ENCODE results near the gene PAFAH1B1.
"Not testable (repeated sequence)": the region's sequence is repeated elsewhere in the genome, so short reads cannot be mapped to it uniquely, and the experiment has no call there.

DNA sequence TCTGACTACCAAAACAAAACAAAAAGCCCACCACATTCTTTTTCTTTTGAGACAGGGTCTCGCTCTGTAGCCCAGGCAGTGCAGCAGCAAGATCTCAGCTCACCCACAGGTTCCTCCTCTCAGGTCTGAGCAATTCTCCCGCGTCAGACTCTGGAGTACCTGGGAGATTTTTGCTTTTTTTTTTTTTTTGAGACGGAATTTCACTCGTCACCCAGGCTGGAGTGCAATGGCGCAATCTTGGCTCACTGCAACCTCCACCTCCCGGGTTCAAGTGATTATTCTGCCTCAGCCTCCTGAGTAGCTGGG lies 21.2 kb upstream of the PAFAH1B1 start:
- TF ChIP-seq, protein P1, sequence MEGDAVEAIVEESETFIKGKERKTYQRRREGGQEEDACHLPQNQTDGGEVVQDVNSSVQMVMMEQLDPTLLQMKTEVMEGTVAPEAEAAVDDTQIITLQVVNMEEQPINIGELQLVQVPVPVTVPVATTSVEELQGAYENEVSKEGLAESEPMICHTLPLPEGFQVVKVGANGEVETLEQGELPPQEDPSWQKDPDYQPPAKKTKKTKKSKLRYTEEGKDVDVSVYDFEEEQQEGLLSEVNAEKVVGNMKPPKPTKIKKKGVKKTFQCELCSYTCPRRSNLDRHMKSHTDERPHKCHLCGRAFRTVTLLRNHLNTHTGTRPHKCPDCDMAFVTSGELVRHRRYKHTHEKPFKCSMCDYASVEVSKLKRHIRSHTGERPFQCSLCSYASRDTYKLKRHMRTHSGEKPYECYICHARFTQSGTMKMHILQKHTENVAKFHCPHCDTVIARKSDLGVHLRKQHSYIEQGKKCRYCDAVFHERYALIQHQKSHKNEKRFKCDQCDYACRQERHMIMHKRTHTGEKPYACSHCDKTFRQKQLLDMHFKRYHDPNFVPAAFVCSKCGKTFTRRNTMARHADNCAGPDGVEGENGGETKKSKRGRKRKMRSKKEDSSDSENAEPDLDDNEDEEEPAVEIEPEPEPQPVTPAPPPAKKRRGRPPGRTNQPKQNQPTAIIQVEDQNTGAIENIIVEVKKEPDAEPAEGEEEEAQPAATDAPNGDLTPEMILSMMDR (IDR thresholded peaks at IDR 0.05) = not testable (repeated sequence)
- TF ChIP-seq POLR2A (IDR thresholded peaks at IDR 0.05) = not testable (repeated sequence)

All from transverse colon (tissue), 3 donors.